SH-SY5Y (cell line): Measurements from ENCODE around the gene MEIKIN.

Source experiments
- GATA2 ChIP-seq: IDR thresholded peaks from 2 replicates; pipeline ENCODE4 v1.6.1; 2011; ENCODE audit warnings: mild to moderate bottlenecking, low read depth, low read length
- GATA3 ChIP-seq: IDR thresholded peaks from 2 replicates; pipeline ENCODE4 v1.6.1; 2011; ENCODE audit warnings: low read depth, mild to moderate bottlenecking, low read length, moderate library complexity

DNA sequence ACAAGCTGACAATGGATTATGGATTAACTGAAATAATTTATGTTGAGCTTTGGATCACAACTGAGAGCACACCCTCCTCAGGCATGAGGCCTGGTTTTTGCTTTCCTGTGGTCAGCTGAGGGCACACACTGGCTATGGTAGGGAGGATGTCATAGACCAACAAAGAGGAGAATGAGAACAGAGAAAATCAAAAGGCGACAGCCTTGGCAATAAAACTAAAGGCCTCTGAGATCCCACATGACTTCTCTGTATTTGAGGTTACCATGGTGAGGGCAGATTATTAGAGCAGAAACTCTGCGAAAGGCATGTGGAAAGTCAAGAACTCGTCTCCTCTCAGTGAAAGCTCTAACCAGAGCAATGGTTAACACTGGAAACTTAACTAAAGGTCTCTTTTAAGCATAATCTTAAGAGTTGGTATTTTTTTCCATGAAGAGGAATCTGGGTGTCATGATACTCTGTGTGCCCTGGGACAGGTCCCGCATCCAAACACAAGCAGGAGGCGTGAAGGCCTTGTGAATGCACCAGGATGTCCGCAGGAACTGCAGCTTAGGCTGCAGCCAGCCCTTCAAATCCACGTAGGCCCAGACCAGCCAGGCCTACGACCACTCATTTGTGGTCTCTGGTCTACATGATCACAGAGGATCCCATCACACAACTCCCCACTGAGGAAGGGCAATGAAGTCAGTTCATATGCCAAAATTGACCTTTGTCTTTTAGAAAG is 12.4 kb upstream of the MEIKIN start:
- TF ChIP-seq GATA2 (no peak), GATA3 (no peak)
